WTC11 (cell line): ENCODE results near the gene OSCAR. TPM values are rescaled to one million over a fixed set of nuclear protein-coding genes. Genes with fewer than 3 reads are reported as not detected.
A peak's percentile ranks its signal among the peaks of the same experiment; 100 is the strongest.

Experiments used
- AR ChIP-seq: fragments of 250-450 bp; sonication (Bioruptor Pico); IDR thresholded peaks from 2 replicates; pipeline ENCODE4 v1.9.0; 2021; ENCODE audit warnings: mild to moderate bottlenecking
- ARID4B ChIP-seq: sonication (generic); formaldehyde crosslinking; IDR thresholded peaks from 2 replicates; pipeline ENCODE4 v1.8.0; 2023; ENCODE audit warnings: missing genetic modification reagents, mild to moderate bottlenecking, borderline replicate concordance
- CTCF ChIP-seq: fragments of 200-600 bp; IDR thresholded peaks from 2 replicates; pipeline ENCODE4 v1.8.0; 2022; ENCODE audit warnings: antibody characterized with exemption
- GABPB1 ChIP-seq: sonication (generic); formaldehyde crosslinking; IDR thresholded peaks from 2 replicates; pipeline ENCODE4 v1.8.1; 2023; ENCODE audit warnings: mild to moderate bottlenecking, missing genetic modification reagents
- HMGXB4 ChIP-seq: sonication (generic); formaldehyde crosslinking; IDR thresholded peaks from 2 replicates; pipeline ENCODE4 v1.8.1; 2023; ENCODE audit warnings: mild to moderate bottlenecking, moderate library complexity, missing genetic modification reagents
- KAT7 ChIP-seq: sonication (generic); formaldehyde crosslinking; IDR thresholded peaks from 2 replicates; pipeline ENCODE4 v1.8.1; 2023; ENCODE audit warnings: missing genetic modification reagents, mild to moderate bottlenecking, borderline replicate concordance
- NFATC4 ChIP-seq: fragments of 250-450 bp; sonication (Bioruptor Pico); IDR thresholded peaks from 2 replicates; pipeline ENCODE4 v1.9.0; 2021; ENCODE audit warnings: mild to moderate bottlenecking
- NR1H2 ChIP-seq: sonication (generic); formaldehyde crosslinking; IDR thresholded peaks from 2 replicates; pipeline ENCODE4 v1.9.0; 2021; ENCODE audit warnings: mild to moderate bottlenecking, moderate library complexity, missing genetic modification reagents
- SP1 ChIP-seq: sonication (generic); formaldehyde crosslinking; conservative IDR thresholded peaks from 2 replicates; pipeline ENCODE4 v1.8.1; 2022; ENCODE audit warnings: missing genetic modification reagents
- ZNF219 ChIP-seq: sonication (generic); formaldehyde crosslinking; IDR thresholded peaks from 2 replicates; pipeline ENCODE4 v1.8.0; 2023; ENCODE audit warnings: missing genetic modification reagents, mild to moderate bottlenecking, borderline replicate concordance
- ZNF232 ChIP-seq: sonication (generic); formaldehyde crosslinking; IDR thresholded peaks from 2 replicates; pipeline ENCODE4 v1.8.0; 2022; ENCODE audit warnings: mild to moderate bottlenecking, missing genetic modification reagents
- ZNF263 ChIP-seq: sonication (generic); formaldehyde crosslinking; IDR thresholded peaks from 2 replicates; pipeline ENCODE4 v1.8.1; 2022; ENCODE audit warnings: low read depth, mild to moderate bottlenecking, moderate library complexity, missing genetic modification reagents
- ZNF281 ChIP-seq: sonication (generic); formaldehyde crosslinking; IDR thresholded peaks from 2 replicates; pipeline ENCODE4 v1.8.0; 2023; ENCODE audit warnings: mild to moderate bottlenecking, missing genetic modification reagents
- ZNF416 ChIP-seq: fragments of 250-450 bp; sonication (Bioruptor Pico); IDR thresholded peaks from 2 replicates; pipeline ENCODE4 v1.9.0; 2021; ENCODE audit warnings: mild to moderate bottlenecking, inconsistent platforms
- ZNF532 ChIP-seq: fragments of 250-450 bp; sonication (Bioruptor Pico); IDR thresholded peaks from 2 replicates; pipeline ENCODE4 v1.9.0; 2021; ENCODE audit warnings: mild to moderate bottlenecking, borderline replicate concordance
- total RNA-seq: library from RNA; stranded (reverse); gene quantifications from 3 replicates; pipeline ENCODE4 v1.2.3, GENCODE V29; 2021
- TF ChIP-seq, protein P1 (sequence below): sonication (generic); formaldehyde crosslinking; IDR thresholded peaks from 2 replicates; pipeline ENCODE4 v1.8.0; 2022; ENCODE audit warnings: mild to moderate bottlenecking, missing genetic modification reagents

OSCAR gene
- total RNA-seq, 1 experiment from 2014 or later = 2.3 TPM

GRCh38 chr19:54115109-54116063 lies 14.8 kb upstream of the OSCAR start, which contains the start of the genes PRPF31 and TFPT (continued):
- peak; percentile 54; the same call in 1 of the 2 replicates for TF ChIP-seq HMGXB4 (CRISPR knock-in tag)
- TF ChIP-seq ARID4B = peak; percentile 87; the same call in 1 of the 2 replicates
- TF ChIP-seq ZNF416 (CRISPR knock-in tag) = no peak
- peak; percentile 56; the same call in 1 of the 2 replicates for TF ChIP-seq ZNF232 (CRISPR knock-in tag)
- TF ChIP-seq GABPB1 = peak; percentile 26; the same call in 1 of the 2 replicates
- TF ChIP-seq NR1H2 (CRISPR knock-in tag) = no peak
- TF ChIP-seq, protein P1, sequence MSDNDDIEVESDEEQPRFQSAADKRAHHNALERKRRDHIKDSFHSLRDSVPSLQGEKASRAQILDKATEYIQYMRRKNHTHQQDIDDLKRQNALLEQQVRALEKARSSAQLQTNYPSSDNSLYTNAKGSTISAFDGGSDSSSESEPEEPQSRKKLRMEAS (CRISPR knock-in tag) = peak; percentile 77
- TF ChIP-seq ZNF219 (CRISPR knock-in tag) = no peak
- TF ChIP-seq SP1 (CRISPR knock-in tag) = peak; percentile 80; the same call in 1 of the 2 replicates
- 0 out of 2 replicates have a peak, but pooled peaks have one; percentile 63 for TF ChIP-seq KAT7 (CRISPR knock-in tag)
- no peak for TF ChIP-seq ZNF263 (CRISPR knock-in tag)
- TF ChIP-seq CTCF = no peak
- 0 out of 2 replicates have a peak, but pooled peaks have one; percentile 20 for TF ChIP-seq AR (CRISPR knock-in tag)
- no peak for TF ChIP-seq ZNF532 (CRISPR knock-in tag)
- peak; percentile 77; the same call in 1 of the 2 replicates for TF ChIP-seq ZNF281 (CRISPR knock-in tag)
- peak; percentile 52; the same call in 1 of the 2 replicates for TF ChIP-seq NFATC4 (CRISPR knock-in tag)
